Measurements from ENCODE around the gene ARFIP2. TPM values are rescaled to one million over a fixed set of nuclear protein-coding genes. Genes with fewer than 3 reads are reported as not detected.
A peak's percentile ranks its signal among the peaks of the same experiment; 100 is the strongest.

ARFIP2 gene
- total and polyA plus RNA-seq, 4 donors: 14.9 to 56.1 (median 43.4) TPM

DNA sequence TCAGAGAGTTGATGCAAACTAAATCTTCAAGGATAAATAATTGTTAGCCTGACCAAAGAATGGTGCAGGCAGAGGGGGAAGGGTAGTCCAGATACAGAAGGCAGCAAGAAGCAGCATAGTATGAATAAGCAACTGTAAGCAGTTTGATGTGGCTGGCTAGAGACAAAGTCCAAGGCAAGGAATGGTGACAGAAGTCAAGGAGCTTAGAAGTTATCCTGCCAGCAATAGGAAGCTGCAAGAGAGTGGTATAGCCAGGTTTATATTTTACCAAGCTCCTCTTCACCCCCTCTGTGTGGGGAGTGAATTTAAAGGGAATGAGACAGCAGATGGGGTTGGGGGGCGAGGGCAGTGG, 22.1 kb downstream of the ARFIP2 start:
- Histone ChIP-seq H3K27me3 (ENCODE audit: control insufficient read depth in 1 of 2, insufficient read depth in 2 of 2, low read length in 1 of 2) (no peaks in the 10 kb centered on the region), H3K9me3 (ENCODE audit: control insufficient read depth, low read length) (no peaks in the 10 kb centered on the region), H3K4me1 (ENCODE audit: control insufficient read depth in 1 of 2, insufficient read depth in 2 of 2, low read length in 2 of 2) (no peaks in the 10 kb centered on the region), H3K36me3 (ENCODE audit: control insufficient read depth in 1 of 2, insufficient read depth in 2 of 2, low read length in 1 of 2) (peaks cover 4 to 10% of the 10 kb centered on the region in 2 donors), H3K27ac (ENCODE audit: low read depth in 1 of 2, low read length in 2 of 2) (no peak overlapping the region), H3K4me3 (ENCODE audit: low read length in 2 of 2) (no peak overlapping the region)
- WGBS, 2 donors: 82 to 94% methylated on average over 1 of the region's 1 CpG
- ATAC-seq (ENCODE audit: low FRiP score): no peak
- DNase-seq: no peak
- intact Hi-C loops (cut with DNase I): no loop called here

DNA sequence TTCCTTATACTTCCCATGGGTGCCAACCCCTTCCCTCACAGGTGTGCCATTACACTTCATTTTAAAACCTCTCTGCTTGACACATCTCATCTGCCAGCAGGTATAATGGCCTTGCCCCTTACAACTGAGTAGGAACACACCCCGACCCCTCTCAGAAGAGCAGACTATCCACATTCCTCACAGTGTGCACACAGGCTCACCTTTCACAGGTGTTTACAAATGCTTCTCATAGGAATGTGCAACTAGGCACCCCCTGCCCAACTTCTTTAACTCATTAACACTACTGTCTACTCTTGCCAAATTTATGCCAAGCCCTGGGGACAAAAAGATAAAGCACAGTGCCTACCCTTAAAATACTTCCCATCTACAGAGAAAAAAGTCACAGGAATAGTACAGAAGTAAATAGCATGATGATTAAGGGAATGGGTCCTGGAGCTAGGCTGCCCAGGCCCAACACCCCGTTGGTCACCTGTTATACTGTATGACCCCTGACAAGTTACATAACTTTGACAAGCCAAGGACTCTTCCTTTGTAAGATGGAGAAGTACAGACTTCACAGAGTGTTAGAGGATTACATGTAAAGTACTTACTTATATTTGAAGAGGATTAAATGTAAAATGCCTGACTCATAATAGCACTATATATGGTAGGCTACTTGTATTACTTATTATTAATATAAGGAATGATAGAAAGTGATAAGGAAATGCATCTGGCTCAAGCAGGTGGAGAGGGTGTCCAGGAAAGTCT, 22.6 kb downstream of the ARFIP2 start:
- no peaks in the 10 kb centered on the region for H3K27me3 ChIP-seq (ENCODE audit: control insufficient read depth in 1 of 2, insufficient read depth in 2 of 2, low read length in 1 of 2)
- no peaks in the 10 kb centered on the region for H3K4me1 ChIP-seq (ENCODE audit: control insufficient read depth in 1 of 2, insufficient read depth in 2 of 2, low read length in 2 of 2)
- H3K27ac ChIP-seq (ENCODE audit: low read depth in 1 of 2, low read length in 2 of 2): no peak overlapping the region
- no peaks in the 10 kb centered on the region for H3K9me3 ChIP-seq (ENCODE audit: control insufficient read depth, low read length)
- 88 to 93% methylated on average over 2 of the region's 2 CpGs for WGBS, 2 donors
- peaks cover 4 to 10% of the 10 kb centered on the region in 2 donors for H3K36me3 ChIP-seq (ENCODE audit: control insufficient read depth in 1 of 2, insufficient read depth in 2 of 2, low read length in 1 of 2)
- ATAC-seq (ENCODE audit: low FRiP score): no peak
- no peak for DNase-seq
- no peak overlapping the region for H3K4me3 ChIP-seq (ENCODE audit: low read length in 2 of 2)
- intact Hi-C loops (cut with DNase I): no loop called here

- no peak overlapping the region for H3K27ac ChIP-seq (ENCODE audit: low read depth in 1 of 2, low read length in 2 of 2)
- no peak for DNase-seq
- H3K27me3 ChIP-seq (ENCODE audit: control insufficient read depth in 1 of 2, insufficient read depth in 2 of 2, low read length in 1 of 2): no peaks in the 10 kb centered on the region
- 92 to 93% methylated on average over 25 to 26 of the region's 26 CpGs for WGBS, 2 donors
- intact Hi-C loops (cut with DNase I): no loop called here
- no peak overlapping the region for H3K4me3 ChIP-seq (ENCODE audit: low read length in 2 of 2)
- no peaks in the 10 kb centered on the region for H3K9me3 ChIP-seq (ENCODE audit: control insufficient read depth, low read length)
- ATAC-seq (ENCODE audit: low FRiP score): peak; percentile 15
- H3K4me1 ChIP-seq (ENCODE audit: control insufficient read depth in 1 of 2, insufficient read depth in 2 of 2, low read length in 2 of 2): no peaks in the 10 kb centered on the region
- peaks cover 4 to 10% of the 10 kb centered on the region in 2 donors for H3K36me3 ChIP-seq (ENCODE audit: control insufficient read depth in 1 of 2, insufficient read depth in 2 of 2, low read length in 1 of 2)
Measured at GRCh38 chr11:6457581-6458320, 23.4 kb downstream of the ARFIP2 start.

DNA sequence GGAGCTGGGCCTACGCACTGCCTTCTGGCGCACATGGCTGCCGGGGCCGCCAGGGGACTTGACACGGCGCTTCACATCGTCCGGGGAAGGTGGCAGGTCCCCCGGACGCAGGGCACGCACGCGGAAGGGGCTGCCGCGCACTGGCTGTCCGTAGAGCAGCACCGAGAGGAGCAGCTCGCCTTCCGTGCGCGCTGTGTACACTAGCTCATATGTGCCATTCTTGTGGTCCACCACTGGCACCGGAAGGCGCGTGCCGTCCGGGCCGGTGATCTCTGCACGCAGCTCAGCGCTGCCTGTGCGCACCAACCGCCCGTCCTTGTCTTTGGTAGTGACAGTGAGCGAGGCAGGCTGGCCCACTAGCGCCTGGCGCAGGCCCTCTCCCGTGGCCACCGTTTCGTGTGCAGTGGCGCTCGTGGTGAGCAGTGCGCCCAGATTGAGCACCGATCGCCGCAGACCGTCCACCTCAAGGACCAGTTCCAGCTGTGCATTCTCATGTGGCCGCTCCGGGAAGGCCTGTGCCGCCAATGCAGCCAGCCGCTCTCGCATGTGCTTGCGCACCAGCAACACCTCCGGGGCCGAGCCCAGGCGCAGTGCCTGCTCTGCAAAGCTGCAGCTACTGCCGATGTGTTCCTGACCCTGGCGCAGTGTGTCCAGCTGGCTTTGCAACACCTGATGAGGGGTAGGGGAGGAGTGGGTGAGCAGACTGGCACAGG, 24.6 kb downstream of the ARFIP2 start:
- DNase-seq: peak in 1 of 2 donors; percentile 77
- H3K27ac ChIP-seq (ENCODE audit: low read depth in 1 of 2, low read length in 2 of 2): no peak overlapping the region
- WGBS, 2 donors: 95 to 96% methylated on average over 56 of the region's 56 CpGs
- no peaks in the 10 kb centered on the region for H3K9me3 ChIP-seq (ENCODE audit: control insufficient read depth, low read length)
- H3K4me1 ChIP-seq (ENCODE audit: control insufficient read depth in 1 of 2, insufficient read depth in 2 of 2, low read length in 2 of 2): peaks cover 0 to 2% of the 10 kb centered on the region in 2 donors
- no peak overlapping the region for H3K4me3 ChIP-seq (ENCODE audit: low read length in 2 of 2)
- H3K27me3 ChIP-seq (ENCODE audit: control insufficient read depth in 1 of 2, insufficient read depth in 2 of 2, low read length in 1 of 2): no peaks in the 10 kb centered on the region
- intact Hi-C loops (cut with DNase I): no loop called here
- ATAC-seq (ENCODE audit: low FRiP score): no peak
- peaks cover 4 to 10% of the 10 kb centered on the region in 2 donors for H3K36me3 ChIP-seq (ENCODE audit: control insufficient read depth in 1 of 2, insufficient read depth in 2 of 2, low read length in 1 of 2)

DNA sequence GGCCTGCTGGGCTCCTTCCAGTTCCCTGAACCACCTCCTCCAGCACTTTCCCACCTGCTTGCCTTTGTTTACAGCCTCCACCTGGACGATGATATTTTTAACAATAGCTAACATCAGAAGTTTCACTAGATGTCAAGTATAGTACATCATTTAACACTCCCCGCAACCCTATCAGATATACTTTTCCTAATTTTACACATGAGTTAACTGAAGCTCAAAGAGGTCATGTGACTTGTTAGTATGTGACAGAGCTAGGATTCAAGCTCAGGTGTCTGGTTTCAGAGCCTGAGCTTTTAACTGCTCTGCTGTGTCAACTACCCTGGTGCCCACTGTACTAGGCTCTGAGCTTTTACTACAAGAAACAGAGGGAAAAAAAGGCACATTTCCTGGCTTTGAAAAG, 26.1 kb downstream of the ARFIP2 start:
- DNase-seq (no peak), ATAC-seq (ENCODE audit: low FRiP score) (no peak)
- Histone ChIP-seq H3K9me3 (ENCODE audit: control insufficient read depth, low read length) (no peaks in the 10 kb centered on the region), H3K27me3 (ENCODE audit: control insufficient read depth in 1 of 2, insufficient read depth in 2 of 2, low read length in 1 of 2) (no peaks in the 10 kb centered on the region), H3K36me3 (ENCODE audit: control insufficient read depth in 1 of 2, insufficient read depth in 2 of 2, low read length in 1 of 2) (peaks cover 4 to 10% of the 10 kb centered on the region in 2 donors), H3K4me3 (ENCODE audit: low read length in 2 of 2) (no peak overlapping the region), H3K27ac (ENCODE audit: low read depth in 1 of 2, low read length in 2 of 2) (no peak overlapping the region), H3K4me1 (ENCODE audit: control insufficient read depth in 1 of 2, insufficient read depth in 2 of 2, low read length in 2 of 2) (peaks cover 0 to 2% of the 10 kb centered on the region in 2 donors)
- WGBS, 2 donors: 61 to 87% methylated on average over 2 of the region's 2 CpGs
- intact Hi-C loops (cut with DNase I): no loop called here

GRCh38 chr11:6453152-6453551, 28.0 kb downstream of the ARFIP2 start:
- H3K36me3 ChIP-seq (ENCODE audit: control insufficient read depth in 1 of 2, insufficient read depth in 2 of 2, low read length in 1 of 2): peaks cover 4 to 17% of the 10 kb centered on the region in 2 donors
- whole genome bisulfite sequencing, 2 donors: 92 to 95% methylated on average over 2 of the region's 2 CpGs
- DNase-seq: no peak
- no peak for ATAC-seq (ENCODE audit: low FRiP score)
- H3K4me1 ChIP-seq (ENCODE audit: control insufficient read depth in 1 of 2, insufficient read depth in 2 of 2, low read length in 2 of 2): peaks cover 0 to 2% of the 10 kb centered on the region in 2 donors
- H3K27ac ChIP-seq (ENCODE audit: low read depth in 1 of 2, low read length in 2 of 2): no peak overlapping the region
- H3K4me3 ChIP-seq (ENCODE audit: low read length in 2 of 2): no peak overlapping the region
- H3K9me3 ChIP-seq (ENCODE audit: control insufficient read depth, low read length): no peaks in the 10 kb centered on the region
- H3K27me3 ChIP-seq (ENCODE audit: control insufficient read depth in 1 of 2, insufficient read depth in 2 of 2, low read length in 1 of 2): no peaks in the 10 kb centered on the region
- intact Hi-C loops (cut with DNase I): no loop called here

DNA sequence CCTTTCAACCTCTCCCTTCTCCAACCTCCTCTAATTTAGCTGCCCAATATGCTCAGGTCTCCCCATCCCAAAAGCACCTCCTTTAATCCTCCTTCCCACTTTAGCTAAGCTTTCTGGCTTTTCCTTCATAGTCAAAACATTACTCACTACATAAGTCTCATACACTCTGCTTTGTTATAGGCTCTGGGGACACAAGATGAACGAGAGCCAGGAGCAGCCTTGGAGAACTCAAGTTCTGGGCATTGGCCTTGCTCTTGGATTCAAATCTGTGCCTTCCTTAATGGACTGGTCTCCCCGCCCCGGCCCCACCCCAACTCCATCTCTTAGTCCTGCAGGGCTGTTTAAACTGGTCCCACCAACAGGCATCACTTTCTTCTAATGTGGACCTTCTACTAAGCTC, 28.9 kb downstream of the ARFIP2 start:
- peaks cover 4 to 19% of the 10 kb centered on the region in 2 donors for H3K36me3 ChIP-seq (ENCODE audit: control insufficient read depth in 1 of 2, insufficient read depth in 2 of 2, low read length in 1 of 2)
- ATAC-seq (ENCODE audit: low FRiP score) (peak; percentile 69), DNase-seq (peak in 1 of 2 donors; percentile 62)
- 7 to 9% methylated on average over 3 of the region's 3 CpGs for WGBS, 2 donors
- H3K27me3 ChIP-seq (ENCODE audit: control insufficient read depth in 1 of 2, insufficient read depth in 2 of 2, low read length in 1 of 2): no peaks in the 10 kb centered on the region
- peaks cover 0 to 2% of the 10 kb centered on the region in 2 donors for H3K4me1 ChIP-seq (ENCODE audit: control insufficient read depth in 1 of 2, insufficient read depth in 2 of 2, low read length in 2 of 2)
- H3K27ac ChIP-seq (ENCODE audit: low read depth in 1 of 2, low read length in 2 of 2): peak overlapping the region; percentile 44 to 50
- no peaks in the 10 kb centered on the region for H3K9me3 ChIP-seq (ENCODE audit: control insufficient read depth, low read length)
- intact Hi-C loops (cut with DNase I): no loop called here
- no peak overlapping the region for H3K4me3 ChIP-seq (ENCODE audit: low read length in 2 of 2)

GRCh38 chr11:6448574-6448973, 32.6 kb downstream of the ARFIP2 start:
- DNase-seq (no peak), ATAC-seq (ENCODE audit: low FRiP score) (no peak)
- H3K27ac ChIP-seq (ENCODE audit: low read depth in 1 of 2, low read length in 2 of 2): no peak overlapping the region
- 85 to 95% methylated on average over 3 of the region's 3 CpGs for WGBS, 2 donors
- H3K36me3 ChIP-seq (ENCODE audit: control insufficient read depth in 1 of 2, insufficient read depth in 2 of 2, low read length in 1 of 2): peaks cover 0 to 9% of the 10 kb centered on the region in 2 donors
- no peak overlapping the region for H3K4me3 ChIP-seq (ENCODE audit: low read length in 2 of 2)
- no peaks in the 10 kb centered on the region for H3K9me3 ChIP-seq (ENCODE audit: control insufficient read depth, low read length)
- intact Hi-C loops (cut with DNase I): no loop called here
- no peaks in the 10 kb centered on the region for H3K27me3 ChIP-seq (ENCODE audit: control insufficient read depth in 1 of 2, insufficient read depth in 2 of 2, low read length in 1 of 2)
- H3K4me1 ChIP-seq (ENCODE audit: control insufficient read depth in 1 of 2, insufficient read depth in 2 of 2, low read length in 2 of 2): peaks cover 0 to 2% of the 10 kb centered on the region in 2 donors

All from aorta (tissue), 5 donors.